ENCODE measurements around the gene DCTN5.
A peak's percentile ranks its signal among the peaks of the same experiment; 100 is the strongest.
"Not testable (repeated sequence)": the region's sequence is repeated elsewhere in the genome, so short reads cannot be mapped to it uniquely, and the experiment has no call there.

The DCTN5 gene

GRCh38 chr16:23694644-23695373 is 53.5 kb downstream of the DCTN5 start:
- peak; percentile 30 for DNase-seq

GRCh38 chr16:23695756-23696155 is 54.5 kb downstream of the DCTN5 start:
- DNase-seq, result no peak

DNA sequence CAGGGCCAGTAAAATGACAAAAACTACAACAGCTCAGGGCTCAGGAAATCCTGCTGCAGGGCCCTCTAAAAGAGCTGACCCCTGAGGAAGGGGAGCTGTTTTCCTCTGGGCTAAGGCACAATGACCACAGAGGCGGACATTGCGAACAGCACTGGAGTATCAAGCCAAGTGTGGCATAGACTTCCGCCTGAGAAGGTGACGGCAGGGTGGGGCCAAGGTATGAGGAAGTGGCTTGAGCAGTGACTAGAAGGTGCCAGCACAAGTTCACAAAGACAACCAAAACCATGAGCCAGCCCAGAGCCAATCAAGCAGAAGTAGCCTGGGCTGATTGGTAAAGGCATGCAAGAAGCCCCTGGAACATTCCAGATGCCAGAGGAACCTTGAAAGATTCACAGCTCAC is 57.8 kb downstream of the DCTN5 start:
- DNase-seq, result no peak

- no peak for DNase-seq
Measured at GRCh38 chr16:23700093-23700492, 58.8 kb downstream of the DCTN5 start.

DNA sequence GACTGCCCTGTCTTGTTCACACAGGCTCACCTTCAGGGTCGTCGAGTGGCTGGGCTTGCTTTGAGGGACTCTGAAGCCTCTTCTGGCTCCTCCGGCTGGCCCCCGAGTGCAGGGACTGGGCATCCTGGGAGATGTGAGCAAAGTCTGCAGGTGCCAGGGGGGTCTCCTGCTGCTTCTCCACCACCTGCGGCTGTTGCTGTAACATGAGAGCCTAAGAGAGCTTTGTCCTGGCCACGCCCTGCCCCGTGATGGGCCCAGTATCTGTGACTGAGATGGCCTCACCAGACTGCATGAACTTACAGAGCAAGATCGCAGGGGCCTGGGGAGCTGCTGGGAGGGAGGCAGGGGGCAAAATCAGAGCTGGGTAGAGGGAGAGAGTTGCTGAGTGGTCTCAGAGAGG is 59.2 kb downstream of the DCTN5 start:
- no peak for DNase-seq

- no peak for DNase-seq
Measured at GRCh38 chr16:23701045-23701444, 59.8 kb downstream of the DCTN5 start.

DNA sequence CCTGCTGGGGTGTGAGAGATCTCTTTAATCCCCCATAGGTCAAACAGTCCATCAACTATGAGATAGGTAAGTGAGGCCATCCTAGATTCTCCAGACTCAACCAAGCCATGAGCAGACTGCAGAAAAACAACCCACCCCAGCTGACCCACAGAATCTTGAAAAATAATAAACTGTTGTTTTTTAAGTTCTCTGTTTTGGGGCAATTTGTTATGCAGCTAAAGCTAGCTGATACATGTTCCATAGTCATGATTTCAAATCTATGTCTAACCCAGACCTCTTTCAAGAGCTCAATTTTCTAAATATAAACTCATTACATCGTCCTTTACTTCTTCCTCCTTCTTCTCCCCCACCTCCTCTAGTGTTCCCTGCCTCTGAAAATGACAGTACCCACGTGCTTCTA is 61.7 kb downstream of the DCTN5 start:
- DNase-seq, result no peak

GRCh38 chr16:23704772-23705516 is 63.7 kb downstream of the DCTN5 start:
- no peak for DNase-seq

- no peak for DNase-seq
Measured at GRCh38 chr16:23705517-23705902, 64.2 kb downstream of the DCTN5 start.

DNA sequence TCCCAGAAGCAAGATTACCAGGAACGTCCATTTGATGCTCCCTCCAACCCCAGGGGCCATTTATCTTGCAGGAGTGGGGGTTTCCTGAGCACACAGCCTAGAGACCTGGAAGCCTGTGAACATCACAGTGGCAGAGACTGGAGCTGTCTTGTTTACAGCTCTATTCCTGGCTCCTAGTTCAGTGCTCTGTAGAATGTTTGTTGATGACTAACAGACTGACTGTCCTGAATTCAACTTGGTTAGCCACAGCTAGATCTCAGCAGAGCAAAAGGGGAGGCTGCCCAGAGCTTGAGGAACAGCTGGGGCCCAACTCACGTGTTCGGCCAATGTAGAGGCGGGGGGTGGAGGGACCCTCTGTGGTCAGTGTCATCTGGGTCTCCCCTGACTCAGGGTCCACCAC is 65.2 kb downstream of the DCTN5 start:
- no peak for DNase-seq

GRCh38 chr16:23709536-23709935 is 68.3 kb downstream of the DCTN5 start:
- DNase-seq, result no peak

GRCh38 chr16:23710008-23710407 is 68.7 kb downstream of the DCTN5 start:
- no peak for DNase-seq

DNA sequence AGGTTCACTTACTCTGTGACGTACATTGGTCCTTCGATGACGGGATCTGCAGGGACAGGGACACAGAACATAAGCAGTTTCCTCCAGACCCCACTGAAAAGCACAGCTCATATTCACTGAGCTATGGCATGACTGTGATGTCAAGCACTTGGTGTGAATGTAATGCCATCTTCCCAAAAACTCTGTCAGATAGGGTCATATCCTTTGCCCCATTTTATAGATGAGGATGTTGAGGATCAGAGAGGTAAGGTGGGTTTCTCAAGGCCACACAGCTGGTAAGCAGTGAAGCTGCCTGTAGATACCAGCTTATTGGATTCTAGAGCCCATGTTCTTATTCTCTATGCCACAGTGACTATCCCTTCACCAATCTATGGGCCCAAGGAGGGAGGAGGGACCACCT is 69.2 kb downstream of the DCTN5 start:
- DNase-seq, result no peak

DNA sequence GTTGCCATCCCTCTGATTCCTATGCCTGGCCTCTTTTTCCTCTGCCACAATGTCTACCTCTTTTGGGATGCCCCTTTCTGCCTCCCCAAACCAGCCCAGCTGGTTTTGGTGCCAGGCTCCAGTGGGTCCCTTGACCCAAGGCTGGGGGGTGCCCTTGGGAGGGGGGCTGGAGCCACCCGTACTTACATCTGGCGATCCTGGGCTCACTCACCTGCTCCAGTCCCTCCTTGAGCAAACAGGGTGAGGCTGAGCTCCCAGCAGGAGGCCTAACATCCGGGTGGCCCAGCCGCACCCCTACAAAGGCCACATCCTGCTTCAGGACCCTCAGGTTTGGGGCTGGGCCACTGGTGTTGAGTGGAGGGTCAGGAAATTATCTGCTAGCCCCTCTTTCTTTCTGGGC is 70.5 kb downstream of the DCTN5 start:
- DNase-seq, result no peak

DNA sequence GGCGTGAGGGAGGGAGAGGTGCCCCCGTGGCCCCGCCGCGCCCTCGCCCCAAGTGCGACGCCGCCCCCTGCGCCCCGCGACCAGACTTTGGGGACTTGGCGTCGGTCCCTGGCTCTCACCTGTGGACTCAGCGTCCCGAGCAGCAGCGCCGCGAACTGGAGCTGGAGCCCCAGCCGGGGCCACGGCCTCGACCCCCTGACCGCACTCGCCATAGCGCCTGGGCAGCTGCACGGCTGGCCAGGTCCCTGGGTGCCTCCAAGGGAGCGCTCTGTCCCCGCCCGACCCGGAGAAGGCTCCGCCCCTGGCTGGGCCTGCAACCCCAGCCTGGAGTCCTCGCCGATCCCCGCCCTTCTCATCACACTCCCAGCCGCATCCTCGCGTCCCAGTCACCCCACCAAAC is 71.7 kb downstream of the DCTN5 start, which contains the start of gene ERN2:
Gene ERN2 (minus strand): TSS at position 247 of the 400 bp plus-strand sequence. CDS start 35 bp downstream, at position 212.
- no peak for DNase-seq

GRCh38 chr16:23716484-23716883 is 75.2 kb downstream of the DCTN5 start:
- no peak for DNase-seq

- not testable (repeated sequence) for DNase-seq
Measured at GRCh38 chr16:23722613-23723240, 81.5 kb downstream of the DCTN5 start.

DNA sequence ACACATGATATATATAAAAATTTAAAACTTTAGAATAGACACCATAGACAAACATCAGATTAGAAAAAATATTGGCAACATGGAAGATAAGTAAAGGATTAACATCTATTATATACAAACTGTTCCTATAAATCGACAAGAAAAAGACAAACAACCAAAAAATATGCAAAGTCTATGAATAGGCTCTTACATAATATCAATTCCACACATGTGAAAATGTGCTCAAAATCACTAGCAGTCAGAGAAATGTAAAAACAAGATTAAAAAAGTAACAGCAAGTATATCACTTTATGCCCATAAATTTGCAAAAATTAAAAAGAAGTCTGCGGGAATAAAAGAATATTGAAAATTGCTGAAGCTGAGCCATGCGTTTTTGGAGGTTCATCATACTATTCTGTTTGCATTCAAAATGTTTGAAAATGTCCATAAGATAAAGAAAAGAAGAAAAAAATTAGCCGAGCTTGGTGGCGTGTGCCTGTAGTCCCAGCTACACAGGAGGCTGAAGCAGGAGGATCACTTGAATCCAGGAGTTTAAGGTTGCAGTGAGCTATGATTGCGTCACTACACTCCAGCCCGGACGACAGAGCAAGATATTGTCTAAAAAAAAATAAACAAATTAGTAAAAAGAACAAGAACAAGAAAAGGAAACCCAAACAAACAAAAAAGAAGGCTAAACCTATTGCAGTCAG is 83.0 kb downstream of the DCTN5 start:
- no peak for DNase-seq

DNA sequence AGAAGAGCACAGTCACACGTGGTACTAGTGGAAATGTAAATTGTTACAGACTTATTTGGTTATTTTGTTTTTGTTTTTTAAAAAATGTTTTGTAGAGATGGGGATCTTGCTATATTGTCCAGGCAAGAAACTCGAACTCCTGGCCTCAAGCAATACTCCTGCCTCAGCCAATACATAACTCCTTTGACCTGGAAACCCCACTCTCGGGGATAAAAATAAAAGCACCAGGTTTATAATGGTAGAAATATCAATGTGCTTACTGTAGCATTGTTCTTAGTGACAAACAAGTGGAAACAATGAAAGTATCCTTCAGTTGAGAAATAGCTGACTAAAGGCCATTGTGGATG is 83.5 kb downstream of the DCTN5 start:
- DNase-seq, result no peak

- DNase-seq, result no peak
Measured at GRCh38 chr16:23726710-23727109, 85.4 kb downstream of the DCTN5 start.

All from fibroblast of skin of right biceps (primary cell).